GM23338 (cell line): Measurements from ENCODE around the gene MYO18A. TPM values are rescaled to one million over a fixed set of nuclear protein-coding genes. Genes with fewer than 3 reads are reported as not detected.

ENCODE experiments used
- ATAC-seq: fragments of 200-7000 bp; cut with Tn5 transposase; 3 replicates; pipeline ENCODE4 v1.9.1; 2020
- DNase-seq: peaks from one replicate; pipeline ENCODE4 v3.0.0-alpha.2; 2015; ENCODE audit warnings: low spot score
- H2AFZ ChIP-seq: fragments of 200-600 bp; sonication (generic); 2 replicates; pipeline ENCODE4 v1.8.0; 2016; ENCODE audit warnings: antibody characterized with exemption, mild to moderate bottlenecking, moderate library complexity
- H3F3A ChIP-seq: fragments of 200-600 bp; sonication (generic); replicated peaks from 2 replicates; pipeline ENCODE4 v1.8.0; 2017; ENCODE audit warnings: antibody characterized with exemption, mixed run types, low read depth
- H3K27ac ChIP-seq: fragments of 200-600 bp; sonication (generic); 2 replicates; pipeline ENCODE4 v1.6.1; 2016; ENCODE audit warnings: low read depth
- H3K27me3 ChIP-seq: fragments of 200-600 bp; sonication (generic); 2 replicates; pipeline ENCODE4 v1.8.0; 2016; ENCODE audit warnings: mild to moderate bottlenecking, mixed run types, moderate library complexity; ENCODE audit not compliant: insufficient read depth
- H3K36me3 ChIP-seq: fragments of 200-600 bp; sonication (generic); 2 replicates; pipeline ENCODE4 v1.8.0; 2016; ENCODE audit warnings: mild to moderate bottlenecking; ENCODE audit not compliant: insufficient read depth
- H3K4me1 ChIP-seq: fragments of 200-600 bp; sonication (generic); 2 replicates; pipeline ENCODE4 v1.8.0; 2016; ENCODE audit warnings: mild to moderate bottlenecking, moderate library complexity; ENCODE audit not compliant: insufficient read depth
- H3K4me2 ChIP-seq: fragments of 200-600 bp; sonication (generic); 2 replicates; pipeline ENCODE4 v1.7.1; 2017; ENCODE audit warnings: mixed run types
- H3K4me3 ChIP-seq: fragments of 200-600 bp; sonication (generic); 2 replicates; pipeline ENCODE4 v1.6.1; 2016; ENCODE audit warnings: mixed run types
- H3K79me2 ChIP-seq: fragments of 200-600 bp; sonication (generic); replicated peaks from 2 replicates; pipeline ENCODE4 v1.8.0; 2017; ENCODE audit warnings: mild to moderate bottlenecking; ENCODE audit not compliant: insufficient read depth
- H3K9me2 ChIP-seq: fragments of 200-600 bp; sonication (generic); 2 replicates; pipeline ENCODE4 v1.8.0; 2017; ENCODE audit not compliant: insufficient read depth
- H4K20me1 ChIP-seq: fragments of 200-600 bp; sonication (generic); replicated peaks from 2 replicates; pipeline ENCODE4 v1.8.0; 2017; ENCODE audit warnings: mild to moderate bottlenecking; ENCODE audit not compliant: insufficient read depth
- H3K27ac Mint-ChIP-seq: 2 replicates; pipeline ENCODE4 v1.8.0; 2020; ENCODE audit warnings: inconsistent platforms, mild to moderate bottlenecking, moderate library complexity, mixed read lengths
- H3K27me3 Mint-ChIP-seq: 3 replicates; pipeline ENCODE4 v1.8.0; 2022; ENCODE audit warnings: low read depth, mild to moderate bottlenecking, moderate library complexity, mixed read lengths, inconsistent platforms; ENCODE audit not compliant: insufficient read depth, poor library complexity
- H3K36me3 Mint-ChIP-seq: 3 replicates; pipeline ENCODE4 v1.8.0; 2021; ENCODE audit warnings: low read depth, mild to moderate bottlenecking, inconsistent platforms, moderate library complexity, mixed read lengths
- H3K4me1 Mint-ChIP-seq: 3 replicates; pipeline ENCODE4 v1.8.0; 2020; ENCODE audit warnings: mild to moderate bottlenecking, inconsistent platforms, mixed read lengths
- H3K4me3 Mint-ChIP-seq: 3 replicates; pipeline ENCODE4 v1.8.0; 2021; ENCODE audit warnings: moderate library complexity, mild to moderate bottlenecking, inconsistent platforms, mixed read lengths
- H3K9me3 Mint-ChIP-seq: 3 replicates; pipeline ENCODE4 v1.8.0; 2020; ENCODE audit warnings: moderate library complexity, mild to moderate bottlenecking, inconsistent platforms, mixed read lengths
- CREB1 ChIP-seq: fragments of 250-450 bp; sonication (Bioruptor Pico); IDR thresholded peaks from 2 replicates; pipeline ENCODE4 v1.5.0; 2020; ENCODE audit warnings: low read depth, mild to moderate bottlenecking, moderate library complexity
- ETS1 ChIP-seq: IDR thresholded peaks from 2 replicates; pipeline ENCODE4 v1.6.1; 2016; ENCODE audit warnings: antibody characterized with exemption
- EZH2 ChIP-seq: fragments of 200-600 bp; sonication (generic); IDR thresholded peaks from one replicate; pipeline ENCODE4 v1.8.0; 2017; ENCODE audit warnings: antibody characterized with exemption, mild to moderate bottlenecking, low read depth; ENCODE audit not compliant: unreplicated experiment
- EZH2phosphoT487 ChIP-seq: fragments of 200-600 bp; sonication (generic); IDR thresholded peaks from one replicate; pipeline ENCODE4 v1.8.1; 2018; ENCODE audit warnings: antibody characterized with exemption; ENCODE audit not compliant: unreplicated experiment
- JUNB ChIP-seq: IDR thresholded peaks from one replicate; pipeline ENCODE4 v1.6.1; 2016; ENCODE audit warnings: antibody characterized with exemption; ENCODE audit not compliant: unreplicated experiment
- NANOG ChIP-seq: IDR thresholded peaks from 2 replicates; pipeline ENCODE4 v1.6.1; 2016; ENCODE audit warnings: antibody characterized with exemption, borderline replicate concordance
- POLR2AphosphoS5 ChIP-seq: IDR thresholded peaks from 2 replicates; pipeline ENCODE4 v1.6.1; 2016; ENCODE audit warnings: antibody characterized with exemption, low read depth
- REST ChIP-seq: IDR thresholded peaks from one replicate; pipeline ENCODE4 v1.6.1; 2018; ENCODE audit warnings: antibody characterized with exemption; ENCODE audit not compliant: unreplicated experiment
- STAT1 ChIP-seq: IDR thresholded peaks from one replicate; pipeline ENCODE4 v1.6.1; 2016; ENCODE audit warnings: antibody characterized with exemption; ENCODE audit not compliant: unreplicated experiment
- ZNF114 ChIP-seq: fragments of 250-450 bp; sonication (Bioruptor Pico); IDR thresholded peaks from 2 replicates; pipeline ENCODE4 v1.5.0; 2020; ENCODE audit warnings: mild to moderate bottlenecking, moderate library complexity
- ZNF331 ChIP-seq: fragments of 250-450 bp; sonication (Bioruptor Pico); IDR thresholded peaks from 2 replicates; pipeline ENCODE4 v1.5.0; 2020; ENCODE audit warnings: low read depth, mild to moderate bottlenecking, moderate library complexity
- polyA plus RNA-seq: library from polyadenylated mRNA; unstranded; fragments of >200 nt; fragmentation: Nextera tagmentation; extraction: Ambion mirVana; gene quantifications from 2 replicates; pipeline ENCODE4 v1.2.1, GENCODE V29; 2016
- total RNA-seq: library from RNA; depleted of rRNA; stranded (reverse); fragments of >200 nt; shearing (Covaris generic); gene quantifications from 2 replicates; pipeline ENCODE4 v1.2.3, GENCODE V29; 2014
- TF ChIP-seq, protein P1 (sequence below), 2 experiments: fragments of 200-600 bp in 1 of 2; sonication (generic) in 1 of 2; conservative IDR thresholded peaks; 2 replicates each; pipeline versions ENCODE4 v1.5.1 to v1.6.1; 2016 to 2017; ENCODE audit warnings: antibody characterized with exemption in 2 of 2, low read depth in 2 of 2, mild to moderate bottlenecking in 2 of 2, moderate library complexity in 1 of 2
- TF ChIP-seq, protein P2 (sequence below): fragments of 250-450 bp; sonication (Bioruptor Pico); IDR thresholded peaks from 2 replicates; pipeline ENCODE4 v1.5.0; 2020; ENCODE audit warnings: mild to moderate bottlenecking, moderate library complexity

Gene MYO18A
- total and polyA plus RNA-seq, 2 experiments from 2014 or later, result 18.3 to 37.5 TPM

GRCh38 chr17:29160253-29160652 is 19.9 kb downstream of the MYO18A start:
- Histone ChIP-seq H3K4me1 (peaks cover 11% of the 10 kb centered on the region; the same call in 1 of the 2 replicates), H3K4me3 (no peak overlapping the region)
- no peak for TF ChIP-seq STAT1
- no peak for TF ChIP-seq ZNF331 (CRISPR knock-in tag)
- TF ChIP-seq CREB1, result no peak
- TF ChIP-seq, protein P1, sequence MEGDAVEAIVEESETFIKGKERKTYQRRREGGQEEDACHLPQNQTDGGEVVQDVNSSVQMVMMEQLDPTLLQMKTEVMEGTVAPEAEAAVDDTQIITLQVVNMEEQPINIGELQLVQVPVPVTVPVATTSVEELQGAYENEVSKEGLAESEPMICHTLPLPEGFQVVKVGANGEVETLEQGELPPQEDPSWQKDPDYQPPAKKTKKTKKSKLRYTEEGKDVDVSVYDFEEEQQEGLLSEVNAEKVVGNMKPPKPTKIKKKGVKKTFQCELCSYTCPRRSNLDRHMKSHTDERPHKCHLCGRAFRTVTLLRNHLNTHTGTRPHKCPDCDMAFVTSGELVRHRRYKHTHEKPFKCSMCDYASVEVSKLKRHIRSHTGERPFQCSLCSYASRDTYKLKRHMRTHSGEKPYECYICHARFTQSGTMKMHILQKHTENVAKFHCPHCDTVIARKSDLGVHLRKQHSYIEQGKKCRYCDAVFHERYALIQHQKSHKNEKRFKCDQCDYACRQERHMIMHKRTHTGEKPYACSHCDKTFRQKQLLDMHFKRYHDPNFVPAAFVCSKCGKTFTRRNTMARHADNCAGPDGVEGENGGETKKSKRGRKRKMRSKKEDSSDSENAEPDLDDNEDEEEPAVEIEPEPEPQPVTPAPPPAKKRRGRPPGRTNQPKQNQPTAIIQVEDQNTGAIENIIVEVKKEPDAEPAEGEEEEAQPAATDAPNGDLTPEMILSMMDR (conservative IDR thresholded peaks at IDR 0.05; ENCODE audit: low read depth in 2 of 2), result no peak
- TF ChIP-seq, protein P2, sequence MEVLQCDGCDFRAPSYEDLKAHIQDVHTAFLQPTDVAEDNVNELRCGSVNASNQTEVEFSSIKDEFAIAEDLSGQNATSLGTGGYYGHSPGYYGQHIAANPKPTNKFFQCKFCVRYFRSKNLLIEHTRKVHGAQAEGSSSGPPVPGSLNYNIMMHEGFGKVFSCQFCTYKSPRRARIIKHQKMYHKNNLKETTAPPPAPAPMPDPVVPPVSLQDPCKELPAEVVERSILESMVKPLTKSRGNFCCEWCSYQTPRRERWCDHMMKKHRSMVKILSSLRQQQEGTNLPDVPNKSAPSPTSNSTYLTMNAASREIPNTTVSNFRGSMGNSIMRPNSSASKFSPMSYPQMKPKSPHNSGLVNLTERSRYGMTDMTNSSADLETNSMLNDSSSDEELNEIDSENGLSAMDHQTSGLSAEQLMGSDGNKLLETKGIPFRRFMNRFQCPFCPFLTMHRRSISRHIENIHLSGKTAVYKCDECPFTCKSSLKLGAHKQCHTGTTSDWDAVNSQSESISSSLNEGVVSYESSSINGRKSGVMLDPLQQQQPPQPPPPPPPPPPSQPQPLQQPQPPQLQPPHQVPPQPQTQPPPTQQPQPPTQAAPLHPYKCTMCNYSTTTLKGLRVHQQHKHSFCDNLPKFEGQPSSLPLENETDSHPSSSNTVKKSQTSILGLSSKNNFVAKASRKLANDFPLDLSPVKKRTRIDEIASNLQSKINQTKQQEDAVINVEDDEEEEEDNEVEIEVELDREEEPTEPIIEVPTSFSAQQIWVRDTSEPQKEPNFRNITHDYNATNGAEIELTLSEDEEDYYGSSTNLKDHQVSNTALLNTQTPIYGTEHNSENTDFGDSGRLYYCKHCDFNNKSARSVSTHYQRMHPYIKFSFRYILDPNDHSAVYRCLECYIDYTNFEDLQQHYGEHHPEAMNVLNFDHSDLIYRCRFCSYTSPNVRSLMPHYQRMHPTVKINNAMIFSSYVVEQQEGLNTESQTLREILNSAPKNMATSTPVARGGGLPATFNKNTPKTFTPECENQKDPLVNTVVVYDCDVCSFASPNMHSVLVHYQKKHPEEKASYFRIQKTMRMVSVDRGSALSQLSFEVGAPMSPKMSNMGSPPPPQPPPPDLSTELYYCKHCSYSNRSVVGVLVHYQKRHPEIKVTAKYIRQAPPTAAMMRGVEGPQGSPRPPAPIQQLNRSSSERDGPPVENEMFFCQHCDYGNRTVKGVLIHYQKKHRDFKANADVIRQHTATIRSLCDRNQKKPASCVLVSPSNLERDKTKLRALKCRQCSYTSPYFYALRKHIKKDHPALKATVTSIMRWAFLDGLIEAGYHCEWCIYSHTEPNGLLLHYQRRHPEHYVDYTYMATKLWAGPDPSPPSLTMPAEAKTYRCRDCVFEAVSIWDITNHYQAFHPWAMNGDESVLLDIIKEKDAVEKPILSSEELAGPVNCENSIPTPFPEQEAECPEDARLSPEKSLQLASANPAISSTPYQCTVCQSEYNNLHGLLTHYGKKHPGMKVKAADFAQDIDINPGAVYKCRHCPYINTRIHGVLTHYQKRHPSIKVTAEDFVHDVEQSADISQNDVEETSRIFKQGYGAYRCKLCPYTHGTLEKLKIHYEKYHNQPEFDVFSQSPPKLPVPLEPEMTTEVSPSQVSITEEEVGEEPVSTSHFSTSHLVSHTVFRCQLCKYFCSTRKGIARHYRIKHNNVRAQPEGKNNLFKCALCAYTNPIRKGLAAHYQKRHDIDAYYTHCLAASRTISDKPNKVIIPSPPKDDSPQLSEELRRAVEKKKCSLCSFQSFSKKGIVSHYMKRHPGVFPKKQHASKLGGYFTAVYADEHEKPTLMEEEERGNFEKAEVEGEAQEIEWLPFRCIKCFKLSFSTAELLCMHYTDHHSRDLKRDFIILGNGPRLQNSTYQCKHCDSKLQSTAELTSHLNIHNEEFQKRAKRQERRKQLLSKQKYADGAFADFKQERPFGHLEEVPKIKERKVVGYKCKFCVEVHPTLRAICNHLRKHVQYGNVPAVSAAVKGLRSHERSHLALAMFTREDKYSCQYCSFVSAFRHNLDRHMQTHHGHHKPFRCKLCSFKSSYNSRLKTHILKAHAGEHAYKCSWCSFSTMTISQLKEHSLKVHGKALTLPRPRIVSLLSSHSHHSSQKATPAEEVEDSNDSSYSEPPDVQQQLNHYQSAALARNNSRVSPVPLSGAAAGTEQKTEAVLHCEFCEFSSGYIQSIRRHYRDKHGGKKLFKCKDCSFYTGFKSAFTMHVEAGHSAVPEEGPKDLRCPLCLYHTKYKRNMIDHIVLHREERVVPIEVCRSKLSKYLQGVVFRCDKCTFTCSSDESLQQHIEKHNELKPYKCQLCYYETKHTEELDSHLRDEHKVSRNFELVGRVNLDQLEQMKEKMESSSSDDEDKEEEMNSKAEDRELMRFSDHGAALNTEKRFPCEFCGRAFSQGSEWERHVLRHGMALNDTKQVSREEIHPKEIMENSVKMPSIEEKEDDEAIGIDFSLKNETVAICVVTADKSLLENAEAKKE (CRISPR knock-in tag), result no peak
- TF ChIP-seq EZH2phosphoT487, result no peak
- no peak for TF ChIP-seq JUNB
- no peak for TF ChIP-seq ZNF114 (CRISPR knock-in tag)
- TF ChIP-seq EZH2, result no peak
- TF ChIP-seq ETS1, result no peak
- TF ChIP-seq REST, result no peak
- no peak for TF ChIP-seq POLR2AphosphoS5
- no peak for TF ChIP-seq NANOG

More at GRCh38 chr17:29160253-29160652, 19.9 kb downstream of the MYO18A start:
- no peaks in the 10 kb centered on the region for H3K9me3 Mint-ChIP-seq
- DNase-seq, result no peak
- Histone ChIP-seq H2AFZ (no peak overlapping the region), H3K9me2 (no peaks in the 10 kb centered on the region), H3K27ac (no peak overlapping the region), H3K4me2 (no peak overlapping the region), H3K79me2 (peaks cover 18% of the 10 kb centered on the region; the same call in 1 of the 2 replicates), H3K27me3 (no peaks in the 10 kb centered on the region), H4K20me1 (peaks cover 10% of the 10 kb centered on the region; the same call in 1 of the 2 replicates), H3F3A (no peaks in the 10 kb centered on the region), H3K36me3 (no peaks in the 10 kb centered on the region)
- H3K36me3 Mint-ChIP-seq, result peaks cover 6% of the 10 kb centered on the region; the same call in 1 of the 3 replicates
- peaks cover 30% of the 10 kb centered on the region for H3K4me1 Mint-ChIP-seq
- peaks cover 9% of the 10 kb centered on the region for H3K27me3 Mint-ChIP-seq
- H3K4me3 Mint-ChIP-seq, result no peak overlapping the region
- H3K27ac Mint-ChIP-seq, result no peak overlapping the region
- no peak for ATAC-seq
